CD4-positive, alpha-beta T cell (primary cell): ENCODE measurements around the gene SORL1. TPM values are rescaled to one million over a fixed set of nuclear protein-coding genes. Genes with fewer than 3 reads are reported as not detected.

Source experiments
- ATAC-seq: fragments of 200-7000 bp; cut with Tn5 transposase; one replicate; pipeline ENCODE4 v1.10.0; 2022; ENCODE audit warnings: mild to moderate bottlenecking; ENCODE audit not compliant: poor library complexity
- CTCF ChIA-PET: fragments of 350-600 bp; sonication (Branson Sonifier 250); formaldehyde crosslinking; loops from one replicate; lab custom pipeline; 2021; ENCODE audit warnings: antibody characterized with exemption, inconsistent platforms; lab: Charles Lee
- POLR2A ChIA-PET: fragments of 350-600 bp; sonication (Branson Sonifier 250); formaldehyde crosslinking; loops from one replicate; lab custom pipeline; 2021; ENCODE audit warnings: antibody characterized with exemption, inconsistent platforms; lab: Charles Lee
- DNase-seq, 14 experiments: peaks; one replicate each; pipeline ENCODE4 v3.0.0-alpha.2; 2013 to 2020; ENCODE audit warnings: mixed read lengths in 2 of 14
- H3K27ac ChIP-seq, 2 donors: one replicate each; pipeline versions ENCODE4 v1.5.1 to v1.7.0; 2013; ENCODE audit warnings: low read length in 2 of 2, low read depth in 1 of 2, mild to moderate bottlenecking in 1 of 2
- H3K27me3 ChIP-seq, 2 experiments: 1 replicate in 1 of 2; 2 replicates in 1 of 2; pipeline versions ENCODE4 v1.6.1 to v1.7.0; 2013; ENCODE audit warnings: low read length in 2 of 2, control low read depth in 1 of 2, mild to moderate bottlenecking in 1 of 2, moderate library complexity in 1 of 2; ENCODE audit not compliant: insufficient read depth in 2 of 2, control insufficient read depth in 1 of 2
- H3K36me3 ChIP-seq: one replicate; pipeline ENCODE4 v1.6.1; 2013; ENCODE audit warnings: low read length, control low read depth; ENCODE audit not compliant: insufficient read depth
- H3K4me1 ChIP-seq: one replicate; pipeline ENCODE4 v1.6.1; 2013; ENCODE audit warnings: low read length, control low read depth; ENCODE audit not compliant: insufficient read depth
- H3K4me3 ChIP-seq: one replicate; pipeline ENCODE4 v1.5.1; 2013; ENCODE audit warnings: mild to moderate bottlenecking, low read length, moderate library complexity
- H3K9me3 ChIP-seq, 2 experiments: 1 replicate in 1 of 2; 2 replicates in 1 of 2; pipeline versions ENCODE4 v1.6.1 to v1.7.0; 2013; ENCODE audit warnings: low read length in 2 of 2, mild to moderate bottlenecking in 2 of 2, control low read depth in 1 of 2, moderate library complexity in 1 of 2; ENCODE audit not compliant: control insufficient read depth in 1 of 2, insufficient read depth in 1 of 2
- H3K27ac Mint-ChIP-seq: one replicate; pipeline ENCODE4 v1.8.0; 2020; ENCODE audit warnings: mixed read lengths
- H3K27me3 Mint-ChIP-seq: one replicate; pipeline ENCODE4 v1.8.0; 2021; ENCODE audit warnings: mixed read lengths
- H3K36me3 Mint-ChIP-seq: one replicate; pipeline ENCODE4 v1.8.0; 2021; ENCODE audit warnings: low read depth, mixed read lengths
- H3K4me1 Mint-ChIP-seq: one replicate; pipeline ENCODE4 v1.8.0; 2021; ENCODE audit warnings: low read depth, mixed read lengths
- H3K4me3 Mint-ChIP-seq: one replicate; pipeline ENCODE4 v1.8.0; 2020; ENCODE audit warnings: mild to moderate bottlenecking, mixed read lengths
- H3K9me3 Mint-ChIP-seq: one replicate; pipeline ENCODE4 v1.8.0; 2020; ENCODE audit warnings: mixed read lengths
- intact Hi-C, 2 experiments: fragments of 100-400 bp; cut with DNase I in 1 of 2; cut with micrococcal nuclease in 1 of 2; formaldehyde crosslinking; loops; one replicate each; pipeline versions ENCODE4 v1.15.1 to v1.9.0; 2023 to 2025; cut with DNase I, micrococcal nuclease
- total RNA-seq, 174 experiments: library from RNA in 2 of 174; stranded (reverse) in 2 of 174; gene quantifications; one replicate each; pipeline ENCODE4 v1.2.3 and lab custom pipeline; 2021 to 2026
- TF ChIP-seq, protein P1 (sequence below): fragments of 200-600 bp; IDR thresholded peaks from one replicate; pipeline ENCODE4 v1.8.0; 2022; ENCODE audit warnings: antibody characterized with exemption, mild to moderate bottlenecking

SORL1 gene
- total RNA-seq, 2 experiments from 2014 or later: 235 to 241 TPM

DNA sequence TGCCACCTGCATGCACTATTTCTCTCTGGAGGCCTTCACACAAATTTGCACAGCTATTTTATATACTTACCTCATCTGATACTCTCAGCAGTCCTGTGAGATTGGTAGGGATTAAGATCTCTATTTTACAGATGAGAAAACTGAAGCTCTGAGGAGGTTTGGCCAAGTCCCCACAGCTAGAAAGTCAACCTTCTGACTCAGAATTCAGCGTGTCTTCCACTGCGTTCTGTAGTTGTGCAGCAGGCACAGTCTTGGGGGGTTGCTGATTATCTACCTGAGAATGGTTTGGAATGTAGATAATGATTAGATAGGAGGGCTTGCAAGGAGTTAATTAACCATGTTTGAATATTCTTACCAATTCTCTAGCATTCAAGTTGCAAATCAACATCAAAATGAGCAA lies 2.5 kb upstream of the SORL1 start:
- peak overlapping the region; percentile 92 for H3K27ac Mint-ChIP-seq
- H3K36me3 ChIP-seq: peaks cover 18% of the 10 kb centered on the region
- no peaks in the 10 kb centered on the region for H3K9me3 Mint-ChIP-seq
- H3K27me3 ChIP-seq: no peaks in the 10 kb centered on the region
- peak overlapping the region; percentile 85 for H3K4me3 Mint-ChIP-seq
- POLR2A ChIA-PET: interaction anchor here (0.7 to 10.6 kb wide), 26 partner anchors 8 to 1613 kb away, joined by 3 to 326 read pairs (median 6); partner anchors contain the start of gene SC5D
- ATAC-seq: no peak
- H3K9me3 ChIP-seq: peaks cover 0 to 9% of the 10 kb centered on the region in 2 experiments
- peak overlapping the region; percentile 90 for H3K4me3 ChIP-seq
- H3K27me3 Mint-ChIP-seq: no peaks in the 10 kb centered on the region
- peaks cover 73% of the 10 kb centered on the region for H3K36me3 Mint-ChIP-seq
- peaks cover 79% of the 10 kb centered on the region for H3K4me1 ChIP-seq
- CTCF ChIA-PET: interaction anchor here (1.2 to 4.8 kb wide), 3 partner anchors 17 to 33 kb away, joined by 4 to 75 read pairs (median 6); no protein-coding TSS in a partner anchor
- TF ChIP-seq, protein P1, sequence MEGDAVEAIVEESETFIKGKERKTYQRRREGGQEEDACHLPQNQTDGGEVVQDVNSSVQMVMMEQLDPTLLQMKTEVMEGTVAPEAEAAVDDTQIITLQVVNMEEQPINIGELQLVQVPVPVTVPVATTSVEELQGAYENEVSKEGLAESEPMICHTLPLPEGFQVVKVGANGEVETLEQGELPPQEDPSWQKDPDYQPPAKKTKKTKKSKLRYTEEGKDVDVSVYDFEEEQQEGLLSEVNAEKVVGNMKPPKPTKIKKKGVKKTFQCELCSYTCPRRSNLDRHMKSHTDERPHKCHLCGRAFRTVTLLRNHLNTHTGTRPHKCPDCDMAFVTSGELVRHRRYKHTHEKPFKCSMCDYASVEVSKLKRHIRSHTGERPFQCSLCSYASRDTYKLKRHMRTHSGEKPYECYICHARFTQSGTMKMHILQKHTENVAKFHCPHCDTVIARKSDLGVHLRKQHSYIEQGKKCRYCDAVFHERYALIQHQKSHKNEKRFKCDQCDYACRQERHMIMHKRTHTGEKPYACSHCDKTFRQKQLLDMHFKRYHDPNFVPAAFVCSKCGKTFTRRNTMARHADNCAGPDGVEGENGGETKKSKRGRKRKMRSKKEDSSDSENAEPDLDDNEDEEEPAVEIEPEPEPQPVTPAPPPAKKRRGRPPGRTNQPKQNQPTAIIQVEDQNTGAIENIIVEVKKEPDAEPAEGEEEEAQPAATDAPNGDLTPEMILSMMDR: no peak
- intact Hi-C loops: loop anchor here (2.0 to 10.0 kb wide), 7 partner anchors 29 to 145 kb away; no protein-coding TSS in a partner anchor
- peaks cover 88% of the 10 kb centered on the region for H3K4me1 Mint-ChIP-seq
- H3K27ac ChIP-seq: peak overlapping the region; percentile 68 to 83
- DNase-seq: peak in 1 of 14 experiments; percentile 63

DNA sequence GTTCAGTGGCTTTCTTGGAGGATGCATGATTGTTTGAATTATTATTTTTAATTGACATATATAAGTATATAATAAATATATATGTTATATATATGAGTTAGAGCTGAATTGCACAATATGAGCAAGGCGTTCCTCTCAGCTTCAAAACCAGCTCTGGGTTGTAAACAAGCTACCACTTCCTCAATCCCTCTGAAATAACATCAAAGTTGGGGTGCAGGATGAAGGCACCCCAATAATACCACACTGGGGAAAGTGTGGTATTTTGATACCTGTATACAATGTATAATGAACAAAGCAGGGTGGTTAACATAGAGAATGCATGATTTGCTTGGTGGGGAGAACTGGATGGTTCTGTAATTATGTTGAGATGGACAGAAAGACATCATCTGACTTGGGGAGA lies 1.7 kb upstream of the SORL1 start:
- POLR2A ChIA-PET: interaction anchor here (0.7 to 10.6 kb wide), 33 partner anchors 9 to 1246 kb away, joined by 3 to 326 read pairs (median 7); partner anchors contain the start of gene SC5D

DNA sequence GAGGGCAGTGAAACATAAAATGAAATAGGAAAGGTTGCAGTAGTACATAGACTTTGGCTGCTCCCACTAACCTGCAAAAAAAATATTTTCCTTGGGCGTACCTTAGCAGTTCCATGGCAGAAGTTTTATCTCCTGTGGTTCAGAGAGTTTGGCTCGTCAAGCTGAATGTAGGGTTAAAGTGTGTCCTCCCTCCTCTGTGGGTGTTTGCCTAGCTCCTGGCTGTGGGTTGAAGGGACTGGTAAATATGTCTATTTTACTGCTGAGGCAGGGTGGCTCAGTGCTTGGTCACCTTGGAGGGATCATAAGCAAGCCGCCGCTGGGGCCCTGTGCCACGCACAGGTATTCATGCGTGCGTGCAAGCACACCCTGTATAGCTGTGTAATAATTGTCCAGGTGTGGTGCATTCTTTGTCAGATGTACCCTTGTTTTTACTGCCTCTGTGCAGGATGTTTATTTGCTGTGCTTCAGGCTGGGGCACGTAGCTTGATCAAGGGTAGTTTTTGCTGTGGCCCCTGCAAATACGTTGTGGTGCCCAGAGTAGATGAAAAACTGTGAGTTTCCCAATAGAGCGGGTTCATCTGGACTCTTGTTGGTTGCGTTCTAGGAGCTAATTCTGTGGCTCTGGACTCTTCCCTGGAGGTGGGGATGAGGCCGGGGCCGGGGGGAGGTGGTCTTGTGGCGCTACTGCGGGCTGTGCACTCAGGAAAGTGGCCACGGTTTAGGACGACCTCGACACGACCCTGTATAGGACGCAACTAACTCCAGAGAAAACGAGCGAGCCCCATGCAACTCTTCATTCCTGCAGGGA lies 732 bp upstream of the SORL1 start:
- ATAC-seq: peak; percentile 31
- peaks cover 0 to 9% of the 10 kb centered on the region in 2 experiments for H3K9me3 ChIP-seq
- no peaks in the 10 kb centered on the region for H3K27me3 ChIP-seq
- TF ChIP-seq, protein P1: no peak
- Mint-ChIP-seq H3K36me3 (peaks cover 69% of the 10 kb centered on the region), H3K27ac (peak overlapping the region; percentile 92), H3K27me3 (no peaks in the 10 kb centered on the region), H3K4me1 (peaks cover 87% of the 10 kb centered on the region), H3K9me3 (no peaks in the 10 kb centered on the region), H3K4me3 (peak overlapping the region; percentile 88)
- intact Hi-C loops: loop anchor here (5.0 to 10.0 kb wide), 6 partner anchors 36 to 143 kb away; no protein-coding TSS in a partner anchor
- H3K4me3 ChIP-seq: peak overlapping the region; percentile 90
- POLR2A ChIA-PET: interaction anchor here (0.6 to 10.6 kb wide), 39 partner anchors 10 to 1611 kb away, joined by 3 to 326 read pairs (median 5); partner anchors contain the start of genes HSPA8 and SC5D
- peak in 13 of 14 experiments; percentile 31 to 73 (median 52) for DNase-seq
- H3K4me1 ChIP-seq: peaks cover 81% of the 10 kb centered on the region
- H3K36me3 ChIP-seq: peaks cover 16% of the 10 kb centered on the region
- peak overlapping the region; percentile 68 to 83 for H3K27ac ChIP-seq
- CTCF ChIA-PET: interaction anchor here (1.0 to 4.8 kb wide), 5 partner anchors 9 to 43 kb away, joined by 3 to 75 read pairs (median 4); no protein-coding TSS in a partner anchor

More for the DNA sequence above, 1.7 kb upstream of the SORL1 start:
- Histone ChIP-seq H3K4me1 (peaks cover 81% of the 10 kb centered on the region), H3K9me3 (peaks cover 0 to 9% of the 10 kb centered on the region in 2 experiments), H3K27me3 (no peaks in the 10 kb centered on the region), H3K4me3 (peak overlapping the region; percentile 90), H3K27ac (peak overlapping the region; percentile 68 to 83), H3K36me3 (peaks cover 20% of the 10 kb centered on the region)
- peak overlapping the region; percentile 92 for H3K27ac Mint-ChIP-seq
- H3K36me3 Mint-ChIP-seq: peaks cover 73% of the 10 kb centered on the region
- no peak for ATAC-seq
- H3K27me3 Mint-ChIP-seq: no peaks in the 10 kb centered on the region
- H3K4me1 Mint-ChIP-seq: peaks cover 88% of the 10 kb centered on the region
- CTCF ChIA-PET: interaction anchor here (1.0 to 4.8 kb wide), 3 partner anchors 16 to 44 kb away, joined by 3 to 75 read pairs (median 6); no protein-coding TSS in a partner anchor
- peak in 4 of 14 experiments; percentile 41 to 59 (median 47) for DNase-seq
- peak overlapping the region; percentile 88 for H3K4me3 Mint-ChIP-seq
- intact Hi-C loops: loop anchor here (5.0 to 10.0 kb wide), 6 partner anchors 37 to 144 kb away; no protein-coding TSS in a partner anchor
- H3K9me3 Mint-ChIP-seq: no peaks in the 10 kb centered on the region
- TF ChIP-seq, protein P1: no peak
